Upper lobe of left lung (tissue), 4 donors: ENCODE data around the gene RASSF7.

Source experiments
- EP300 ChIP-seq, 4 donors: sonication (generic); formaldehyde crosslinking; IDR thresholded peaks; one replicate each; pipeline ENCODE4 v1.5.1; 2017; ENCODE audit warnings: antibody characterized with exemption in 4 of 4, control low read depth in 2 of 4
- POLR2A ChIP-seq, 4 donors: fragments of 450-650 bp; IDR thresholded peaks; one replicate each; pipeline ENCODE4 v1.5.1; 2016 to 2017; ENCODE audit warnings: antibody characterized with exemption in 4 of 4, mild to moderate bottlenecking in 2 of 4
- POLR2AphosphoS5 ChIP-seq, 2 donors: sonication (generic); formaldehyde crosslinking; IDR thresholded peaks; one replicate each; pipeline ENCODE4 v1.5.1; 2017; ENCODE audit warnings: antibody characterized with exemption in 2 of 2
- TF ChIP-seq, protein P1 (sequence below), 6 experiments: fragments of 450-650 bp in 4 of 6; fragments of 200-600 bp in 2 of 6; sonication (generic) in 2 of 6; IDR thresholded peaks; one replicate each; pipeline ENCODE4 v1.5.1; 2016 to 2019; ENCODE audit warnings: antibody characterized with exemption in 6 of 6

DNA sequence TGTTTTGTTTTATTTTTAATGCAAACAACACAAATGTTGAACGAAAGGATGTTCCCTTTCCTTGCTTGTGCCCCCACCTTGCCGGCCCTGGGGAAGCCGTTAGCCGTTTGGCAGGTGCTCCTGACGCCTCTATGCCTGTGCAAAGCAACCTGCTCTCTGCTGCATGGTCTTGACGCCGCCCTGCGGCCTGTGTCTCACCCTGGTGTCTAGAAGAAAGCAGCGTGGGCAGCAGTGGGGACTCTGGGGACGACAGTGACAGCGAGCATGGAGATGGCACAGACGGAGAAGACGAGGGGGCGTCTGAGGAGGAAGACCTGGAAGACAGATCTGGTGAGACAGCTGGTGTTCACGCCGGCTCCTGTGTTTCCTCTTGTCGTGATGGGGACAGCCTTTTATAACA is 21.0 kb downstream of the RASSF7 start:
- TF ChIP-seq POLR2A (IDR thresholded peaks at IDR 0.05) (no peak), EP300 (IDR thresholded peaks at IDR 0.05) (no peak), POLR2AphosphoS5 (IDR thresholded peaks at IDR 0.05) (no peak)
- TF ChIP-seq, protein P1, sequence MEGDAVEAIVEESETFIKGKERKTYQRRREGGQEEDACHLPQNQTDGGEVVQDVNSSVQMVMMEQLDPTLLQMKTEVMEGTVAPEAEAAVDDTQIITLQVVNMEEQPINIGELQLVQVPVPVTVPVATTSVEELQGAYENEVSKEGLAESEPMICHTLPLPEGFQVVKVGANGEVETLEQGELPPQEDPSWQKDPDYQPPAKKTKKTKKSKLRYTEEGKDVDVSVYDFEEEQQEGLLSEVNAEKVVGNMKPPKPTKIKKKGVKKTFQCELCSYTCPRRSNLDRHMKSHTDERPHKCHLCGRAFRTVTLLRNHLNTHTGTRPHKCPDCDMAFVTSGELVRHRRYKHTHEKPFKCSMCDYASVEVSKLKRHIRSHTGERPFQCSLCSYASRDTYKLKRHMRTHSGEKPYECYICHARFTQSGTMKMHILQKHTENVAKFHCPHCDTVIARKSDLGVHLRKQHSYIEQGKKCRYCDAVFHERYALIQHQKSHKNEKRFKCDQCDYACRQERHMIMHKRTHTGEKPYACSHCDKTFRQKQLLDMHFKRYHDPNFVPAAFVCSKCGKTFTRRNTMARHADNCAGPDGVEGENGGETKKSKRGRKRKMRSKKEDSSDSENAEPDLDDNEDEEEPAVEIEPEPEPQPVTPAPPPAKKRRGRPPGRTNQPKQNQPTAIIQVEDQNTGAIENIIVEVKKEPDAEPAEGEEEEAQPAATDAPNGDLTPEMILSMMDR (IDR thresholded peaks at IDR 0.05), result no peak
